ENCODE data around the gene CACNB1. TPM values are rescaled to one million over a fixed set of nuclear protein-coding genes. Genes with fewer than 3 reads are reported as not detected.

The CACNB1 gene
- polyA plus RNA-seq, 1 donor (not counting 4 experiments of a cell fraction or from before 2014, with no cell fraction given): 4.0 TPM

GRCh38 chr17:39243155-39243554 lies 45.7 kb upstream of the CACNB1 start:
- H3K36me3 ChIP-seq (ENCODE audit: control insufficient read depth in 2 of 2, extremely low read depth in 1 of 2, insufficient read depth in 2 of 2, low read length in 2 of 2): no peaks in the 10 kb centered on the region
- no peak overlapping the region for H3K4me2 ChIP-seq (ENCODE audit: control insufficient read depth, extremely low read depth, insufficient read depth, low read depth, low read length)
- no peaks in the 10 kb centered on the region for H3K27me3 ChIP-seq (ENCODE audit: control insufficient read depth, extremely low read depth, insufficient read depth, low read length)
- no peak overlapping the region for H3K4me3 ChIP-seq (ENCODE audit: control insufficient read depth in 2 of 3, extremely low read depth in 1 of 3, insufficient read depth in 2 of 3, low read depth in 1 of 3, low read length in 3 of 3)
- H3K9me1 ChIP-seq (ENCODE audit: control insufficient read depth, extremely low read depth, insufficient read depth, low read length): no peaks in the 10 kb centered on the region
- no peak overlapping the region for H3K27ac ChIP-seq (ENCODE audit: control insufficient read depth, insufficient read depth, low read length)
- no peak overlapping the region for H3K9ac ChIP-seq (ENCODE audit: control insufficient read depth, extremely low read depth, insufficient read depth, low read length)
- no peaks in the 10 kb centered on the region for H3K9me3 ChIP-seq (ENCODE audit: control insufficient read depth, low read depth, low read length)
- no peak for TF ChIP-seq EZH2 (IDR thresholded peaks at IDR 0.05; ENCODE audit: low read length)
- TF ChIP-seq CTCF (optimal IDR thresholded peaks at IDR 0.05 in 1 of 3, IDR thresholded peaks at IDR 0.05 in 1 of 3, conservative IDR thresholded peaks at IDR 0.05 in 1 of 3; ENCODE audit: extremely low read depth in 1 of 3, insufficient read depth in 2 of 3, low read length in 3 of 3): no peak
- no peak for DNase-seq (ENCODE audit: low read depth, low spot score)
- H2AFZ ChIP-seq (ENCODE audit: control insufficient read depth, low read length): no peak overlapping the region
- dilution Hi-C loops (cut with MboI; ENCODE audit: extremely low pct_ligation_motif_present, low sequenced_read_pairs): no loop called here
- FAIRE-seq: no peak
- H3K79me2 ChIP-seq (ENCODE audit: control insufficient read depth, insufficient read depth, low read length): no peaks in the 10 kb centered on the region
- H4K20me1 ChIP-seq (ENCODE audit: control insufficient read depth, extremely low read depth, insufficient read depth, low read length): no peaks in the 10 kb centered on the region
- H3K4me1 ChIP-seq (ENCODE audit: control insufficient read depth, extremely low read depth, insufficient read depth, low read length): peaks cover 6% of the 10 kb centered on the region

GRCh38 chr17:39240631-39241030 lies 43.2 kb upstream of the CACNB1 start:
- H2AFZ ChIP-seq (ENCODE audit: control insufficient read depth, low read length): no peak overlapping the region
- no peak for DNase-seq (ENCODE audit: low read depth, low spot score)
- no peaks in the 10 kb centered on the region for H3K9me1 ChIP-seq (ENCODE audit: control insufficient read depth, extremely low read depth, insufficient read depth, low read length)
- no peaks in the 10 kb centered on the region for H3K79me2 ChIP-seq (ENCODE audit: control insufficient read depth, insufficient read depth, low read length)
- no peaks in the 10 kb centered on the region for H3K36me3 ChIP-seq (ENCODE audit: control insufficient read depth in 2 of 2, extremely low read depth in 1 of 2, insufficient read depth in 2 of 2, low read length in 2 of 2)
- TF ChIP-seq CTCF (optimal IDR thresholded peaks at IDR 0.05 in 1 of 3, IDR thresholded peaks at IDR 0.05 in 1 of 3, conservative IDR thresholded peaks at IDR 0.05 in 1 of 3; ENCODE audit: extremely low read depth in 1 of 3, insufficient read depth in 2 of 3, low read length in 3 of 3) (no peak), EZH2 (IDR thresholded peaks at IDR 0.05; ENCODE audit: low read length) (no peak)
- H3K27ac ChIP-seq (ENCODE audit: control insufficient read depth, insufficient read depth, low read length): no peak overlapping the region
- no peak for FAIRE-seq
- no peak overlapping the region for H3K4me2 ChIP-seq (ENCODE audit: control insufficient read depth, extremely low read depth, insufficient read depth, low read depth, low read length)
- peaks cover 6% of the 10 kb centered on the region for H3K4me1 ChIP-seq (ENCODE audit: control insufficient read depth, extremely low read depth, insufficient read depth, low read length)
- no peaks in the 10 kb centered on the region for H3K27me3 ChIP-seq (ENCODE audit: control insufficient read depth, extremely low read depth, insufficient read depth, low read length)
- H3K4me3 ChIP-seq (ENCODE audit: control insufficient read depth in 2 of 3, extremely low read depth in 1 of 3, insufficient read depth in 2 of 3, low read depth in 1 of 3, low read length in 3 of 3): no peak overlapping the region
- no peaks in the 10 kb centered on the region for H4K20me1 ChIP-seq (ENCODE audit: control insufficient read depth, extremely low read depth, insufficient read depth, low read length)
- no peaks in the 10 kb centered on the region for H3K9me3 ChIP-seq (ENCODE audit: control insufficient read depth, low read depth, low read length)
- dilution Hi-C loops (cut with MboI; ENCODE audit: extremely low pct_ligation_motif_present, low sequenced_read_pairs): no loop called here
- H3K9ac ChIP-seq (ENCODE audit: control insufficient read depth, extremely low read depth, insufficient read depth, low read length): no peak overlapping the region

Data from keratinocyte (primary cell).